ENCODE measurements around the gene ZDHHC24. TPM values are rescaled to one million over a fixed set of nuclear protein-coding genes. Genes with fewer than 3 reads are reported as not detected.

ZDHHC24 gene
- total RNA-seq, 4 donors from 2014 or later = 5.9 to 12.1 (median 10.4) TPM

DNA sequence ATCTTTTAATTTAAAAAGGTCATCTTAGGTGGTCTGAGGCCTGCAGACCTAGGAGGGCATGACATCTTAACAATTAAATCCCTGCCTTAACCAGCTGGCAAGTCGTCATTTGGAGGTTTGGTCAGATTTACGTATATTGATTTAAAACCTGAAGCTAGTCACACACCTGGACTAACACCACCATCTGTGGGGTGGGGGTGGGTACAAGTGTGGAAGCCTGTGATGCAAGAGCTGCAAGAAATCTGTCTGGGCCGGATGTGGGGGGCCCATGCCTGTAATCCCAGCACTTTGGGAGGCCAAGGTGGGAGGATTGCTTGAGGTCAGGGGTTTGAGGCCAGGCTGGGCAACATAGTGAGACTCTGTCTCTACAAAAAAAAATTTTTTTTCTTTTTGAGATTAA is 35.4 kb upstream of the ZDHHC24 start:
- ATAC-seq = no peak
- Histone ChIP-seq H3K36me3 (no peaks in the 10 kb centered on the region), H3K4me1 (peaks cover 0 to 8% (median 0%) of the 10 kb centered on the region in 3 donors), H3K9me3 (peaks cover 0 to 11% (median 0%) of the 10 kb centered on the region in 3 donors), H3K4me3 (no peak overlapping the region), H3K27ac (no peak overlapping the region), H3K27me3 (no peaks in the 10 kb centered on the region)
- TF ChIP-seq POLR2AphosphoS5 (IDR thresholded peaks at IDR 0.05) (no peak), POLR2A (IDR thresholded peaks at IDR 0.05) (no peak), EP300 (IDR thresholded peaks at IDR 0.05) (no peak)
- TF ChIP-seq, protein P1, sequence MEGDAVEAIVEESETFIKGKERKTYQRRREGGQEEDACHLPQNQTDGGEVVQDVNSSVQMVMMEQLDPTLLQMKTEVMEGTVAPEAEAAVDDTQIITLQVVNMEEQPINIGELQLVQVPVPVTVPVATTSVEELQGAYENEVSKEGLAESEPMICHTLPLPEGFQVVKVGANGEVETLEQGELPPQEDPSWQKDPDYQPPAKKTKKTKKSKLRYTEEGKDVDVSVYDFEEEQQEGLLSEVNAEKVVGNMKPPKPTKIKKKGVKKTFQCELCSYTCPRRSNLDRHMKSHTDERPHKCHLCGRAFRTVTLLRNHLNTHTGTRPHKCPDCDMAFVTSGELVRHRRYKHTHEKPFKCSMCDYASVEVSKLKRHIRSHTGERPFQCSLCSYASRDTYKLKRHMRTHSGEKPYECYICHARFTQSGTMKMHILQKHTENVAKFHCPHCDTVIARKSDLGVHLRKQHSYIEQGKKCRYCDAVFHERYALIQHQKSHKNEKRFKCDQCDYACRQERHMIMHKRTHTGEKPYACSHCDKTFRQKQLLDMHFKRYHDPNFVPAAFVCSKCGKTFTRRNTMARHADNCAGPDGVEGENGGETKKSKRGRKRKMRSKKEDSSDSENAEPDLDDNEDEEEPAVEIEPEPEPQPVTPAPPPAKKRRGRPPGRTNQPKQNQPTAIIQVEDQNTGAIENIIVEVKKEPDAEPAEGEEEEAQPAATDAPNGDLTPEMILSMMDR (IDR thresholded peaks at IDR 0.05) = no peak
- 82 to 86% methylated on average over 3 of the region's 3 CpGs for WGBS, 2 donors (ENCODE audit: low coverage in 1 of 2)

DNA sequence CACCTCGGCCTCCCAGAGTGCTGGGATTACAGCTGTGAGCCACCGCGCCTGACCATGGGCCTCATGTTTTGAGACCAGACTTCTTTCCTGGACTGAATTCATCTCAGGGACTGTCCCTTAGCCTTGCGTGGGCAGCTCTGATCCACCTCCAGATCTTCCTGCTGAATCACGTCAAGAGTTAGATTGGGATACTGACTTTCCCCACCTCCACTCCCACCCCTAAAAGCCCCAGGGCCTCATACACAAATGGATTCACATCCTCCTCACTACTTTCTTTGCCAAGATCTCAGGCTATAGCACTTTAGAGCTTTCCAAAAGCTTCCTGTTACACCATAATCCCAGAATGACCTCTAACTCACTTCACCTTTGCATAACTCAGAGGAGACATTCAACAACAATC is 35.0 kb upstream of the ZDHHC24 start:
- no peaks in the 10 kb centered on the region for H3K36me3 ChIP-seq
- no peak for TF ChIP-seq POLR2A (IDR thresholded peaks at IDR 0.05)
- no peak for TF ChIP-seq POLR2AphosphoS5 (IDR thresholded peaks at IDR 0.05)
- TF ChIP-seq, protein P1 (IDR thresholded peaks at IDR 0.05) = no peak
- no peak for TF ChIP-seq EP300 (IDR thresholded peaks at IDR 0.05)
- H3K9me3 ChIP-seq = peaks cover 0 to 11% (median 0%) of the 10 kb centered on the region in 3 donors
- peaks cover 0 to 8% (median 0%) of the 10 kb centered on the region in 3 donors for H3K4me1 ChIP-seq
- no peak overlapping the region for H3K4me3 ChIP-seq
- H3K27me3 ChIP-seq = no peaks in the 10 kb centered on the region
- WGBS, 2 donors (ENCODE audit: low coverage in 1 of 2) = 44 to 60% methylated on average over 2 to 3 of the region's 5 CpGs
- H3K27ac ChIP-seq = no peak overlapping the region
- ATAC-seq = no peak

DNA sequence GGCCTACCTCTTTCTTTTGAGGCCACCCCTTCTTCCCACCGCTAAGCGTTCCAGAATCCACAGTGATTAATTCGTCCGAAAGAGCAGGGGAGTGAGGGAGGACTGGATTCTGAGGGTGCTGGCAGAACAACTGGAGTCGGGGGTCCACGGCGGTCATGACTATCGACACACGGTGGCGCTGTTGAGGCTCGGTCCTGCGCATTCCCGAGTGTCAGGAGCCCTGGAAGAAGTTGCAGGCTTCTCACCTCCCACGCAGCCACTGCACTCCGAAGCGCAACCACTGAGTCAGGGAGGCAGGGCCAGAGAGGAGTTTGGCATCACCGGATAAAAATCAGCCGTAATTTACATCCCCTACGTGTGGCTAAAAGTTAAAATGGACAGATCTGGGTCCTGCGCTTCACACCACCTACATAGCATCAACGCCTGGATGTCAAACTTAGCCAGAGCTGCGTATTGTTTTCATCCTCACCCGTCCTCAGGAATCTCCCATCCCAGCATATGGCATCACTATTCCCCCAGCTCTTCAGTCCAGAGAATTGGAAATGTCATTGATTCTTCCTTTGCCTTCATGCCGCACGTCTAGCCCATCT is 33.3 kb upstream of the ZDHHC24 start:
- Histone ChIP-seq H3K27me3 (peaks cover 3% of the 10 kb centered on the region), H3K36me3 (no peaks in the 10 kb centered on the region), H3K4me3 (no peak overlapping the region), H3K27ac (no peak overlapping the region), H3K4me1 (peaks cover 0 to 8% (median 0%) of the 10 kb centered on the region in 3 donors), H3K9me3 (peaks cover 0 to 11% (median 0%) of the 10 kb centered on the region in 3 donors)
- ATAC-seq = peak; percentile 89
- 11 to 33% methylated on average over 12 to 21 of the region's 25 CpGs for WGBS, 2 donors (ENCODE audit: low coverage in 1 of 2)
- TF ChIP-seq POLR2A (IDR thresholded peaks at IDR 0.05) (no peak), POLR2AphosphoS5 (IDR thresholded peaks at IDR 0.05) (peak; percentile 22), EP300 (IDR thresholded peaks at IDR 0.05) (no peak)
- TF ChIP-seq, protein P1 (IDR thresholded peaks at IDR 0.05) = peak; percentile 79 to 93 (median 90)

DNA sequence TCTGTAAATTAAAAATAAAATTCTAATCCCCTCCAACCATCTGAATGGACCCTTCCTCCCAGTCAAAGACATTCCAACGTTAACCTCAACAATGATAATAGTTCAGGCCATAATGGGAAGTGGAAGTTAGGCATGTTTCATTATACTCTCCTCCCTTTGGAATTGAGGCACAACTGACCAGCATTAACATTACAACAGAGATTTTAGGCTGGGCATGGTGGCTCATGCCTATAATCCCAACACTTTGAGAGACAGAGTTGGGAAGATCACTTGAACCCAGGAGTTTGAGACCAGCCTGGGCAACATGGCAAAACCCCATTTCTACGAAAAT is 25.0 kb upstream of the ZDHHC24 start:
- ATAC-seq = no peak
- H3K36me3 ChIP-seq = peaks cover 0 to 15% of the 10 kb centered on the region in 2 donors
- no peaks in the 10 kb centered on the region for H3K9me3 ChIP-seq
- H3K4me3 ChIP-seq = no peak overlapping the region
- H3K4me1 ChIP-seq = peaks cover 0 to 23% (median 9%) of the 10 kb centered on the region in 3 donors
- no peak overlapping the region for H3K27ac ChIP-seq
- TF ChIP-seq, protein P1 (IDR thresholded peaks at IDR 0.05) = no peak
- TF ChIP-seq POLR2AphosphoS5 (IDR thresholded peaks at IDR 0.05) (no peak), EP300 (IDR thresholded peaks at IDR 0.05) (no peak), POLR2A (IDR thresholded peaks at IDR 0.05) (no peak)
- peaks cover 3% of the 10 kb centered on the region for H3K27me3 ChIP-seq
- WGBS, 2 donors (ENCODE audit: low coverage in 1 of 2) = 79 to 81% methylated on average over 2 of the region's 2 CpGs

Measured in gastroesophageal sphincter (tissue), 4 donors.